Osteocyte (in vitro differentiated cells): Measurements from ENCODE around the gene PRKAR1B. TPM values are rescaled to one million over a fixed set of nuclear protein-coding genes. Genes with fewer than 3 reads are reported as not detected.

Experiments used
- DNase-seq: peaks from one replicate; pipeline ENCODE4 v3.0.0; 2021; ENCODE audit warnings: mixed read lengths; ENCODE audit not compliant: unreplicated experiment; ENCODE audit errors: extremely low spot score
- H3K27ac Mint-ChIP-seq: one replicate; pipeline ENCODE4 v1.8.0; 2021; ENCODE audit warnings: mild to moderate bottlenecking, mixed read lengths; ENCODE audit not compliant: unreplicated experiment
- H3K27me3 Mint-ChIP-seq: one replicate; pipeline ENCODE4 v1.8.0; 2021; ENCODE audit warnings: mixed read lengths; ENCODE audit not compliant: unreplicated experiment
- H3K36me3 Mint-ChIP-seq: one replicate; pipeline ENCODE4 v1.8.0; 2021; ENCODE audit warnings: mixed read lengths; ENCODE audit not compliant: unreplicated experiment
- H3K4me1 Mint-ChIP-seq: one replicate; pipeline ENCODE4 v1.8.0; 2021; ENCODE audit warnings: mixed read lengths; ENCODE audit not compliant: unreplicated experiment
- H3K4me3 Mint-ChIP-seq: one replicate; pipeline ENCODE4 v1.8.0; 2021; ENCODE audit warnings: mild to moderate bottlenecking, moderate library complexity, mixed read lengths; ENCODE audit not compliant: unreplicated experiment
- H3K9me3 Mint-ChIP-seq: one replicate; pipeline ENCODE4 v1.8.0; 2021; ENCODE audit warnings: mixed read lengths; ENCODE audit not compliant: unreplicated experiment
- CTCF ChIP-seq: fragments of 200-600 bp; sonication (generic); IDR thresholded peaks from 2 replicates; pipeline ENCODE4 v1.5.0; 2021; ENCODE audit warnings: antibody characterized with exemption, mild to moderate bottlenecking, moderate library complexity
- total RNA-seq: library from RNA; stranded (reverse); gene quantifications from 2 replicates; pipeline ENCODE4 v1.2.1, GENCODE V29; 2021

The PRKAR1B gene
- total RNA-seq, 1 donor from 2014 or later = 12.0 TPM

- Mint-ChIP-seq H3K27me3 (no peaks in the 10 kb centered on the region), H3K9me3 (no peaks in the 10 kb centered on the region), H3K4me1 (no peaks in the 10 kb centered on the region), H3K36me3 (no peaks in the 10 kb centered on the region), H3K27ac (no peak overlapping the region), H3K4me3 (no peak overlapping the region)
- no peak for DNase-seq
- TF ChIP-seq CTCF = no peak
These were observed 80.6 kb downstream of the PRKAR1B start for GRCh38 chr7:646487-646886.

GRCh38 chr7:645606-646005 is 81.5 kb downstream of the PRKAR1B start:
- DNase-seq = no peak
- no peaks in the 10 kb centered on the region for H3K36me3 Mint-ChIP-seq
- no peak for TF ChIP-seq CTCF
- H3K27me3 Mint-ChIP-seq = no peaks in the 10 kb centered on the region
- no peak overlapping the region for H3K27ac Mint-ChIP-seq
- no peak overlapping the region for H3K4me3 Mint-ChIP-seq
- H3K4me1 Mint-ChIP-seq = no peaks in the 10 kb centered on the region
- H3K9me3 Mint-ChIP-seq = no peaks in the 10 kb centered on the region

GRCh38 chr7:644381-645305 is 82.4 kb downstream of the PRKAR1B start:
- Mint-ChIP-seq H3K36me3 (no peaks in the 10 kb centered on the region), H3K4me3 (no peak overlapping the region), H3K4me1 (no peaks in the 10 kb centered on the region), H3K9me3 (no peaks in the 10 kb centered on the region), H3K27me3 (no peaks in the 10 kb centered on the region), H3K27ac (no peak overlapping the region)
- DNase-seq = no peak
- no peak for TF ChIP-seq CTCF

- DNase-seq = no peak
- Mint-ChIP-seq H3K36me3 (no peaks in the 10 kb centered on the region), H3K27me3 (no peaks in the 10 kb centered on the region), H3K4me3 (no peak overlapping the region), H3K4me1 (no peaks in the 10 kb centered on the region), H3K9me3 (no peaks in the 10 kb centered on the region), H3K27ac (no peak overlapping the region)
- TF ChIP-seq CTCF = no peak
These were observed 85.1 kb downstream of the PRKAR1B start for GRCh38 chr7:641966-642365.

GRCh38 chr7:641269-641671 is 85.8 kb downstream of the PRKAR1B start:
- no peak for DNase-seq
- TF ChIP-seq CTCF = no peak
- Mint-ChIP-seq H3K9me3 (no peaks in the 10 kb centered on the region), H3K27me3 (no peaks in the 10 kb centered on the region), H3K36me3 (no peaks in the 10 kb centered on the region), H3K27ac (no peak overlapping the region), H3K4me1 (no peaks in the 10 kb centered on the region), H3K4me3 (no peak overlapping the region)
